ENCODE data around the gene HS3ST5. TPM values are rescaled to one million over a fixed set of nuclear protein-coding genes. Genes with fewer than 3 reads are reported as not detected.

The HS3ST5 gene
- total and polyA plus RNA-seq, 7 donors, result 0.01 to 2.9 (median 0.25) TPM

- H3K4me1 ChIP-seq, result no peaks in the 10 kb centered on the region
- ATAC-seq (no peak), DNase-seq (no peak)
- intact Hi-C loops (cut with DNase I), result no loop called here
- H3K4me3 ChIP-seq, result peak overlapping the region; percentile 71
- no peaks in the 10 kb centered on the region for H3K36me3 ChIP-seq (ENCODE audit: insufficient read depth in 1 of 2, low read depth in 1 of 2)
- 30 to 34% (median 32%) methylated on average over 2 of the region's 2 CpGs for WGBS, 3 donors
- no peaks in the 10 kb centered on the region for H3K9me3 ChIP-seq
- no peak overlapping the region for H3K27ac ChIP-seq
- TF ChIP-seq CTCF (IDR thresholded peaks at IDR 0.05), result no peak
- peaks cover 0 to 34% (median 10%) of the 10 kb centered on the region in 3 donors for H3K27me3 ChIP-seq (ENCODE audit: insufficient read depth in 3 of 3, low read length in 2 of 3)
Observed at GRCh38 chr6:114343782-114344144, 940 bp upstream of the HS3ST5 start.

- H3K4me1 ChIP-seq, result no peaks in the 10 kb centered on the region
- H3K9me3 ChIP-seq, result no peaks in the 10 kb centered on the region
- intact Hi-C loops (cut with DNase I), result no loop called here
- peak; percentile 35 to 55 (median 48) for ATAC-seq
- peak; percentile 11 to 51 for DNase-seq
- H3K36me3 ChIP-seq (ENCODE audit: insufficient read depth in 1 of 2, low read depth in 1 of 2), result no peaks in the 10 kb centered on the region
- no peak overlapping the region for H3K27ac ChIP-seq
- peak overlapping the region; percentile 71 for H3K4me3 ChIP-seq
- no peak for TF ChIP-seq CTCF (IDR thresholded peaks at IDR 0.05)
- WGBS, 3 donors, result 1% methylated on average over 63 to 92 of the region's 92 CpGs
- H3K27me3 ChIP-seq (ENCODE audit: insufficient read depth in 3 of 3, low read length in 2 of 3), result peaks cover 0 to 34% (median 10%) of the 10 kb centered on the region in 3 donors
Observed at GRCh38 chr6:114342086-114342825, 567 bp downstream of the HS3ST5 start.

GRCh38 chr6:114339706-114340105, 3.1 kb downstream of the HS3ST5 start:
- Histone ChIP-seq H3K9me3 (no peaks in the 10 kb centered on the region), H3K4me1 (no peaks in the 10 kb centered on the region), H3K27ac (no peak overlapping the region), H3K27me3 (ENCODE audit: insufficient read depth in 3 of 3, low read length in 2 of 3) (peaks cover 0 to 24% (median 10%) of the 10 kb centered on the region in 3 donors), H3K4me3 (no peak overlapping the region), H3K36me3 (ENCODE audit: insufficient read depth in 1 of 2, low read depth in 1 of 2) (no peaks in the 10 kb centered on the region)
- WGBS, 3 donors, result 13 to 23% (median 20%) methylated on average over 1 of the region's 1 CpG
- TF ChIP-seq CTCF (IDR thresholded peaks at IDR 0.05), result no peak
- intact Hi-C loops (cut with DNase I), result no loop called here
- DNase-seq, result no peak
- ATAC-seq, result no peak

GRCh38 chr6:114334237-114334636, 8.6 kb downstream of the HS3ST5 start:
- Histone ChIP-seq H3K4me1 (no peaks in the 10 kb centered on the region), H3K27ac (no peak overlapping the region)

More at GRCh38 chr6:114334237-114334636, 8.6 kb downstream of the HS3ST5 start:
- H3K9me3 ChIP-seq, result no peaks in the 10 kb centered on the region
- 85 to 96% (median 89%) methylated on average over 4 of the region's 4 CpGs for WGBS, 3 donors
- no peak overlapping the region for H3K4me3 ChIP-seq
- TF ChIP-seq CTCF (IDR thresholded peaks at IDR 0.05), result no peak
- ATAC-seq, result no peak
- no peak for DNase-seq
- H3K27me3 ChIP-seq (ENCODE audit: insufficient read depth in 3 of 3, low read length in 2 of 3), result no peaks in the 10 kb centered on the region
- intact Hi-C loops (cut with DNase I), result no loop called here
- no peaks in the 10 kb centered on the region for H3K36me3 ChIP-seq (ENCODE audit: insufficient read depth in 1 of 2, low read depth in 1 of 2)

All from psoas muscle (tissue), 8 donors.